Lower lobe of right lung (tissue), 2 donors: ENCODE data around the gene DDX53. TPM values are rescaled to one million over a fixed set of nuclear protein-coding genes. Genes with fewer than 3 reads are reported as not detected.

Experiments
- ATAC-seq, 2 donors: fragments of 200-7000 bp; cut with Tn5 transposase; one replicate each; pipeline ENCODE4 v1.9.1; 2020 to 2022; ENCODE audit warnings: mild to moderate bottlenecking in 2 of 2, moderate library complexity in 2 of 2
- DNase-seq: peaks from one replicate; pipeline ENCODE4 v3.0.0-alpha.2; 2020
- H3K27ac ChIP-seq: fragments of 200-600 bp; one replicate; pipeline ENCODE4 v1.8.0; 2022
- H3K27me3 ChIP-seq: fragments of 200-600 bp; one replicate; pipeline ENCODE4 v1.8.0; 2022; ENCODE audit warnings: low read depth
- H3K36me3 ChIP-seq: fragments of 200-600 bp; one replicate; pipeline ENCODE4 v1.8.0; 2022; ENCODE audit warnings: mild to moderate bottlenecking
- H3K4me1 ChIP-seq: fragments of 200-600 bp; one replicate; pipeline ENCODE4 v1.8.0; 2022
- H3K4me3 ChIP-seq: fragments of 200-600 bp; one replicate; pipeline ENCODE4 v1.8.0; 2022; ENCODE audit warnings: mild to moderate bottlenecking
- H3K9me3 ChIP-seq: fragments of 200-600 bp; one replicate; pipeline ENCODE4 v1.8.0; 2022
- intact Hi-C: fragments of 100-400 bp; cut with DNase I; formaldehyde crosslinking; loops from one replicate; pipeline ENCODE4 v1.11.0; 2022
- long read RNA-seq: library from polyadenylated mRNA; unstranded; transcript quantifications from one replicate; pipeline ENCODE4 v2.0.0, GENCODE V29; 2021
- total RNA-seq: library from RNA; stranded (reverse); fragmentation: NEBNext Ultra II Directional; extraction: Animal tissue kit (Norgen Biotek cat#: 25700); gene quantifications from one replicate; pipeline ENCODE4 v1.2.1, GENCODE V29; 2021
- TF ChIP-seq, protein P1 (sequence below): fragments of 200-600 bp; IDR thresholded peaks from one replicate; pipeline ENCODE4 v1.8.0; 2022; ENCODE audit warnings: antibody characterized with exemption, mild to moderate bottlenecking
- donor health status: DM: no; HTN: yes; CAD: no; lungs with severe emphysema.

DDX53 gene
- not detected for total RNA-seq
- long read RNA-seq: 0 reads

- ATAC-seq: no peak
- no peak within 1 kb of the TSS for H3K4me3 ChIP-seq
- TF ChIP-seq, protein P1, sequence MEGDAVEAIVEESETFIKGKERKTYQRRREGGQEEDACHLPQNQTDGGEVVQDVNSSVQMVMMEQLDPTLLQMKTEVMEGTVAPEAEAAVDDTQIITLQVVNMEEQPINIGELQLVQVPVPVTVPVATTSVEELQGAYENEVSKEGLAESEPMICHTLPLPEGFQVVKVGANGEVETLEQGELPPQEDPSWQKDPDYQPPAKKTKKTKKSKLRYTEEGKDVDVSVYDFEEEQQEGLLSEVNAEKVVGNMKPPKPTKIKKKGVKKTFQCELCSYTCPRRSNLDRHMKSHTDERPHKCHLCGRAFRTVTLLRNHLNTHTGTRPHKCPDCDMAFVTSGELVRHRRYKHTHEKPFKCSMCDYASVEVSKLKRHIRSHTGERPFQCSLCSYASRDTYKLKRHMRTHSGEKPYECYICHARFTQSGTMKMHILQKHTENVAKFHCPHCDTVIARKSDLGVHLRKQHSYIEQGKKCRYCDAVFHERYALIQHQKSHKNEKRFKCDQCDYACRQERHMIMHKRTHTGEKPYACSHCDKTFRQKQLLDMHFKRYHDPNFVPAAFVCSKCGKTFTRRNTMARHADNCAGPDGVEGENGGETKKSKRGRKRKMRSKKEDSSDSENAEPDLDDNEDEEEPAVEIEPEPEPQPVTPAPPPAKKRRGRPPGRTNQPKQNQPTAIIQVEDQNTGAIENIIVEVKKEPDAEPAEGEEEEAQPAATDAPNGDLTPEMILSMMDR: no peak
- no peak for DNase-seq
- no peak within 1 kb of the TSS for H3K27ac ChIP-seq
- intact Hi-C loops: no loop called here
- no peaks in the 10 kb centered on the region for H3K9me3 ChIP-seq
- no peaks in the 10 kb centered on the region for H3K27me3 ChIP-seq
- no peaks in the 10 kb centered on the region for H3K36me3 ChIP-seq
- H3K4me1 ChIP-seq: no peaks in the 10 kb centered on the region
Measured at GRCh38 chrX:22999696-23000223, at the start of gene DDX53. TSS of gene DDX53 (plus strand) at chrX:22999960. CDS start at chrX:23000058, 98 bp downstream.

- intact Hi-C loops: no loop called here
- H3K4me1 ChIP-seq: no peaks in the 10 kb centered on the region
- ATAC-seq: peak in 1 of 2 donors; percentile 31
- H3K36me3 ChIP-seq: no peaks in the 10 kb centered on the region
- TF ChIP-seq, protein P1: no peak
- H3K27ac ChIP-seq: no peak overlapping the region
- no peak overlapping the region for H3K4me3 ChIP-seq
- no peaks in the 10 kb centered on the region for H3K27me3 ChIP-seq
- H3K9me3 ChIP-seq: no peaks in the 10 kb centered on the region
- DNase-seq: no peak
Measured at GRCh38 chrX:22950269-22951266, 49.2 kb upstream of the DDX53 start.

GRCh38 chrX:22952010-22952409 is 47.8 kb upstream of the DDX53 start:
- DNase-seq (no peak), ATAC-seq (no peak)
- TF ChIP-seq, protein P1: no peak
- Histone ChIP-seq H3K4me3 (no peak overlapping the region), H3K4me1 (no peaks in the 10 kb centered on the region), H3K36me3 (no peaks in the 10 kb centered on the region), H3K27me3 (no peaks in the 10 kb centered on the region), H3K27ac (no peak overlapping the region), H3K9me3 (no peaks in the 10 kb centered on the region)
- intact Hi-C loops: no loop called here

- H3K27ac ChIP-seq: no peak overlapping the region
- intact Hi-C loops: no loop called here
- no peaks in the 10 kb centered on the region for H3K4me1 ChIP-seq
- TF ChIP-seq, protein P1: no peak
- DNase-seq (no peak), ATAC-seq (no peak)
- H3K27me3 ChIP-seq: no peaks in the 10 kb centered on the region
- no peaks in the 10 kb centered on the region for H3K9me3 ChIP-seq
- H3K36me3 ChIP-seq: no peaks in the 10 kb centered on the region
- no peak overlapping the region for H3K4me3 ChIP-seq
Measured at GRCh38 chrX:22958250-22958649, 41.5 kb upstream of the DDX53 start.

DNA sequence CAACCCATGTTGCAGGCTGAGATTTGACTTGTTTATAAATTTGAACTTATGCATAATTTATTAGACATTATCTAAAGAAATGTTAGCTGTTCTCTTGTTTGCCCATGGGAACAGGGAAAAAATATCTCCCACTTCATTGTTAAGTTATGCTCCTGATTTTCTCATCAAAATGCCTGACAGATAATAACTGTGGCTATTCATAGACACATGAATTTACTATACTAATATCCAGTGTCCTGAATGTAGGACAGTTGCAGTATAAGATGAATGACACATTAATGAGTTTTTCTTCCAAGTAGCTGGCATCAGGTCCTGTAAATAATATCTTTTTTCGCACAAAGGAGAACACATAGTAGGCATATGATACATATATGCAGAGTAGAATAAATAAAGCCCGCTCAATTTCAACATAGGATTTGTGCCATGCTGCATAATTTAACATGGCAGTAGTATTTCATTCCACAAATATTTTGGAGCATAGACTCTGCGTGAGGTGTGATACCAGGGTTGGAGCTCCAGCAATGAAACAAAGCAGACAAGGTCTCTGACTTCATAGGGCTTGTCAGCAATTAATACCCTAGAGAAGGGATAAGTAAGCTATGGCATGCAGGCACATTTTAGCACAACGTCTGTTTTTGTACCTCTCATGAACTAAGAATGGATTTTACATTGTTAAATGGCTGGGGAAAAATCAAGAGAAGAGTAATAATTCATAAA is 40.4 kb upstream of the DDX53 start:
- H3K4me3 ChIP-seq: no peak overlapping the region
- H3K27me3 ChIP-seq: no peaks in the 10 kb centered on the region
- TF ChIP-seq, protein P1: no peak
- intact Hi-C loops: no loop called here
- no peaks in the 10 kb centered on the region for H3K4me1 ChIP-seq
- H3K36me3 ChIP-seq: no peaks in the 10 kb centered on the region
- no peaks in the 10 kb centered on the region for H3K9me3 ChIP-seq
- no peak for DNase-seq
- no peak overlapping the region for H3K27ac ChIP-seq
- no peak for ATAC-seq
